DMS79 (cell line): ENCODE measurements around the gene GPER1.
"Not testable (repeated sequence)": the region's sequence is repeated elsewhere in the genome, so short reads cannot be mapped to it uniquely, and the experiment has no call there.

Experiments used
- DNase-seq: peaks from one replicate; lab custom pipeline; 2025; lab: John Stamatoyannopoulos, UW

Gene GPER1

GRCh38 chr7:1103789-1104515 lies 16.0 kb downstream of the GPER1 start:
- no peak for DNase-seq

GRCh38 chr7:1104516-1105179 lies 16.7 kb downstream of the GPER1 start:
- DNase-seq, result no peak

- DNase-seq, result no peak
These were observed 17.3 kb downstream of the GPER1 start for GRCh38 chr7:1105189-1105588.

- DNase-seq, result no peak
These were observed 18.3 kb downstream of the GPER1 start for GRCh38 chr7:1106063-1106792.

GRCh38 chr7:1106793-1107421 lies 19.0 kb downstream of the GPER1 start:
- DNase-seq, result no peak

- peak; percentile 71 for DNase-seq
These were observed 20.5 kb downstream of the GPER1 start for GRCh38 chr7:1108264-1108920.

GRCh38 chr7:1109581-1110310 lies 21.8 kb downstream of the GPER1 start:
- DNase-seq, result no peak

- DNase-seq, result no peak
These were observed 22.4 kb downstream of the GPER1 start for GRCh38 chr7:1110358-1110757.

- DNase-seq, result no peak
These were observed 23.2 kb downstream of the GPER1 start for GRCh38 chr7:1111156-1111555.

- no peak for DNase-seq
These were observed 24.2 kb downstream of the GPER1 start for GRCh38 chr7:1112109-1112508.

GRCh38 chr7:1112625-1113547 lies 25.0 kb downstream of the GPER1 start:
- DNase-seq, result no peak

- DNase-seq, result no peak
These were observed 25.6 kb downstream of the GPER1 start for GRCh38 chr7:1113548-1113885.

GRCh38 chr7:1114088-1114487 lies 26.2 kb downstream of the GPER1 start:
- no peak for DNase-seq

- no peak for DNase-seq
These were observed 26.6 kb downstream of the GPER1 start for GRCh38 chr7:1114505-1114904.

- not testable (repeated sequence) for DNase-seq
These were observed 27.5 kb downstream of the GPER1 start for GRCh38 chr7:1115171-1116045.

GRCh38 chr7:1116383-1117008 lies 28.6 kb downstream of the GPER1 start:
- not testable (repeated sequence) for DNase-seq

GRCh38 chr7:1117321-1117928 lies 29.5 kb downstream of the GPER1 start:
- DNase-seq, result no peak

GRCh38 chr7:1119201-1119600 lies 31.3 kb downstream of the GPER1 start:
- no peak for DNase-seq
